ENCODE data around the gene FOXO4.

FOXO4 gene

GRCh38 chrX:71107762-71108360 lies 12.2 kb downstream of the FOXO4 start:
- no peak overlapping the region for H3K9ac ChIP-seq (ENCODE audit: low read length)
- no peak for DNase-seq
- no peaks in the 10 kb centered on the region for H3K9me3 ChIP-seq (replicated peaks; ENCODE audit: insufficient read depth, low read length)
- H3K79me2 ChIP-seq (ENCODE audit: low read length), result peaks cover 22% of the 10 kb centered on the region
- 0 out of 2 replicates have a peak, but pooled peaks cover 3% of the 10 kb centered on the region for H3F3A ChIP-seq (ENCODE audit: insufficient read depth, low read length)
- no peak overlapping the region for H3K4me3 ChIP-seq (ENCODE audit: low read length)
- no peak overlapping the region for H3K4me2 ChIP-seq (ENCODE audit: low read depth, low read length)
- TF ChIP-seq EZH2phosphoT487 (IDR thresholded peaks at IDR 0.05; ENCODE audit: low read length), result no peak
- no peak for TF ChIP-seq CTCF (IDR thresholded peaks at IDR 0.05; ENCODE audit: low read length)
- no peak for TF ChIP-seq EZH2 (optimal IDR thresholded peaks at IDR 0.05; ENCODE audit: low read depth, low read length)
- H3K9me2 ChIP-seq (replicated peaks; ENCODE audit: insufficient read depth, low read length), result no peaks in the 10 kb centered on the region
- H3K36me3 ChIP-seq (replicated peaks; ENCODE audit: insufficient read depth, low read length), result no peaks in the 10 kb centered on the region
- H2AFZ ChIP-seq (ENCODE audit: low read length), result no peak overlapping the region
- no peaks in the 10 kb centered on the region for H3K27me3 ChIP-seq (replicated peaks; ENCODE audit: insufficient read depth, low read length)
- H4K20me1 ChIP-seq (ENCODE audit: insufficient read depth, low read length), result no peaks in the 10 kb centered on the region
- H3K4me1 ChIP-seq (ENCODE audit: low read length), result peaks cover 24% of the 10 kb centered on the region
- H3K27ac ChIP-seq (ENCODE audit: low read length), result no peak overlapping the region

GRCh38 chrX:71109051-71109450 lies 13.4 kb downstream of the FOXO4 start:
- H3K4me2 ChIP-seq (ENCODE audit: low read depth, low read length), result no peak overlapping the region
- TF ChIP-seq EZH2phosphoT487 (IDR thresholded peaks at IDR 0.05; ENCODE audit: low read length), result no peak
- no peak for TF ChIP-seq EZH2 (optimal IDR thresholded peaks at IDR 0.05; ENCODE audit: low read depth, low read length)
- no peak for TF ChIP-seq CTCF (IDR thresholded peaks at IDR 0.05; ENCODE audit: low read length)
- no peak for DNase-seq
- H3K4me3 ChIP-seq (ENCODE audit: low read length), result no peak overlapping the region
- no peak overlapping the region for H2AFZ ChIP-seq (ENCODE audit: low read length)
- no peak overlapping the region for H3K27ac ChIP-seq (ENCODE audit: low read length)
- H3K9me3 ChIP-seq (replicated peaks; ENCODE audit: insufficient read depth, low read length), result no peaks in the 10 kb centered on the region
- H3K9me2 ChIP-seq (replicated peaks; ENCODE audit: insufficient read depth, low read length), result no peaks in the 10 kb centered on the region
- H3F3A ChIP-seq (ENCODE audit: insufficient read depth, low read length), result 0 out of 2 replicates have a peak, but pooled peaks cover 3% of the 10 kb centered on the region
- no peaks in the 10 kb centered on the region for H3K27me3 ChIP-seq (replicated peaks; ENCODE audit: insufficient read depth, low read length)
- H3K4me1 ChIP-seq (ENCODE audit: low read length), result peaks cover 21% of the 10 kb centered on the region
- H4K20me1 ChIP-seq (ENCODE audit: insufficient read depth, low read length), result no peaks in the 10 kb centered on the region
- H3K36me3 ChIP-seq (replicated peaks; ENCODE audit: insufficient read depth, low read length), result no peaks in the 10 kb centered on the region
- H3K79me2 ChIP-seq (ENCODE audit: low read length), result peaks cover 22% of the 10 kb centered on the region
- no peak overlapping the region for H3K9ac ChIP-seq (ENCODE audit: low read length)

- peak within 1 kb of the TSS; percentile 78 for H3K4me3 ChIP-seq (ENCODE audit: low read length)
- peak within 1 kb of the TSS; percentile 93 for H3K27ac ChIP-seq (ENCODE audit: low read length)
- H3K9ac ChIP-seq (ENCODE audit: low read length), result peak within 1 kb of the TSS; percentile 83
- DNase-seq, result peak; percentile 85
- H3K27me3 ChIP-seq (replicated peaks; ENCODE audit: insufficient read depth, low read length), result no peaks in the 10 kb centered on the region
- no peaks in the 10 kb centered on the region for H3K9me2 ChIP-seq (replicated peaks; ENCODE audit: insufficient read depth, low read length)
- no peak for TF ChIP-seq EZH2phosphoT487 (IDR thresholded peaks at IDR 0.05; ENCODE audit: low read length)
- no peak for TF ChIP-seq CTCF (IDR thresholded peaks at IDR 0.05; ENCODE audit: low read length)
- TF ChIP-seq EZH2 (optimal IDR thresholded peaks at IDR 0.05; ENCODE audit: low read depth, low read length), result no peak
- H3K79me2 ChIP-seq (ENCODE audit: low read length), result peaks cover 22% of the 10 kb centered on the region
- peak within 1 kb of the TSS; percentile 84 for H3K4me2 ChIP-seq (ENCODE audit: low read depth, low read length)
- H3K9me3 ChIP-seq (replicated peaks; ENCODE audit: insufficient read depth, low read length), result no peaks in the 10 kb centered on the region
- no peaks in the 10 kb centered on the region for H3K36me3 ChIP-seq (replicated peaks; ENCODE audit: insufficient read depth, low read length)
- H3F3A ChIP-seq (ENCODE audit: insufficient read depth, low read length), result 0 out of 2 replicates have a peak, but pooled peaks cover 3% of the 10 kb centered on the region
- peak within 1 kb of the TSS; percentile 5 for H2AFZ ChIP-seq (ENCODE audit: low read length)
- peaks cover 21% of the 10 kb centered on the region for H3K4me1 ChIP-seq (ENCODE audit: low read length)
- no peaks in the 10 kb centered on the region for H4K20me1 ChIP-seq (ENCODE audit: insufficient read depth, low read length)
Observed at GRCh38 chrX:71111141-71111843, 15.6 kb downstream of the FOXO4 start, which contains the start of gene IL2RG. TSS of gene IL2RG (minus strand) at chrX:71111577. CDS start at chrX:71111539, 38 bp downstream.

All from MM.1S (cell line).